Measurements from ENCODE around the gene FLVCR2. TPM values are rescaled to one million over a fixed set of nuclear protein-coding genes. Genes with fewer than 3 reads are reported as not detected.

FLVCR2 gene
- polyA plus RNA-seq, 3 donors: 13.2 to 36.6 (median 16.3) TPM

GRCh38 chr14:75650253-75651058 is 72.0 kb downstream of the FLVCR2 start:
- peaks cover 48 to 73% of the 10 kb centered on the region in 2 donors for H3K36me3 ChIP-seq (replicated peaks in 1 of 2; ENCODE audit: control insufficient read depth in 1 of 2, insufficient read depth in 2 of 2, low read length in 2 of 2)
- Mint-ChIP-seq H3K4me1 (peaks cover 3% of the 10 kb centered on the region), H3K27me3 (ENCODE audit: low read depth in 3 of 3) (no peaks in the 10 kb centered on the region), H3K36me3 (peaks cover 58 to 84% of the 10 kb centered on the region in 2 donors), H3K27ac (peak overlapping the region in 1 of 7 donors; percentile 46), H3K9me3 (no peaks in the 10 kb centered on the region), H3K4me3 (no peak overlapping the region)
- H4K20me1 ChIP-seq (ENCODE audit: insufficient read depth, low read length): no peaks in the 10 kb centered on the region
- intact Hi-C loops (cut with micrococcal nuclease): loop anchor here (5.0 kb wide), 1 partner anchor 33 kb away; no protein-coding TSS in a partner anchor
- WGBS (ENCODE audit: insufficient coverage): 96% methylated on average over 3 of the region's 5 CpGs
- no peaks in the 10 kb centered on the region for H3K79me2 ChIP-seq (ENCODE audit: insufficient read depth, low read length)
- no peaks in the 10 kb centered on the region for H3K9me3 ChIP-seq (replicated peaks in 1 of 2; ENCODE audit: control insufficient read depth in 1 of 2, insufficient read depth in 1 of 2, low read length in 2 of 2)
- no peak overlapping the region for H3K9ac ChIP-seq (ENCODE audit: insufficient read depth, low read length, poor library complexity, severe bottlenecking)
- no peak overlapping the region for H3K27ac ChIP-seq (ENCODE audit: low read depth in 1 of 2, low read length in 2 of 2)
- no peak overlapping the region for H3K4me2 ChIP-seq (replicated peaks; ENCODE audit: extremely low read depth, low read length, poor library complexity, severe bottlenecking)
- no peaks in the 10 kb centered on the region for H3K4me1 ChIP-seq (ENCODE audit: control insufficient read depth in 1 of 2, insufficient read depth in 2 of 2, low read length in 2 of 2)
- no peak overlapping the region for H2AFZ ChIP-seq (ENCODE audit: insufficient read depth, low read depth, low read length, poor library complexity, severe bottlenecking)
- no peaks in the 10 kb centered on the region for H3K27me3 ChIP-seq (ENCODE audit: control insufficient read depth in 2 of 2, insufficient read depth in 2 of 2, low read length in 2 of 2)
- TF ChIP-seq CTCF (IDR thresholded peaks at IDR 0.05): no peak
- DNase-seq: no peak
- H3K4me3 ChIP-seq (replicated peaks in 1 of 3; ENCODE audit: low read depth in 2 of 3, low read length in 3 of 3): no peak overlapping the region

- intact Hi-C loops (cut with micrococcal nuclease): loop anchor here (5.0 kb wide), 1 partner anchor 36 kb away; no protein-coding TSS in a partner anchor
- DNase-seq: no peak
- Histone ChIP-seq H3K36me3 (replicated peaks in 1 of 2; ENCODE audit: control insufficient read depth in 1 of 2, insufficient read depth in 2 of 2, low read length in 2 of 2) (peaks cover 27 to 64% of the 10 kb centered on the region in 2 donors), H3K9ac (ENCODE audit: insufficient read depth, low read length, poor library complexity, severe bottlenecking) (no peak overlapping the region), H2AFZ (ENCODE audit: insufficient read depth, low read depth, low read length, poor library complexity, severe bottlenecking) (no peak overlapping the region), H3K79me2 (ENCODE audit: insufficient read depth, low read length) (no peaks in the 10 kb centered on the region), H3K4me2 (replicated peaks; ENCODE audit: extremely low read depth, low read length, poor library complexity, severe bottlenecking) (no peak overlapping the region), H3K27ac (ENCODE audit: low read depth in 1 of 2, low read length in 2 of 2) (no peak overlapping the region), H4K20me1 (ENCODE audit: insufficient read depth, low read length) (no peaks in the 10 kb centered on the region), H3K4me3 (replicated peaks in 1 of 3; ENCODE audit: low read depth in 2 of 3, low read length in 3 of 3) (no peak overlapping the region), H3K4me1 (ENCODE audit: control insufficient read depth in 1 of 2, insufficient read depth in 2 of 2, low read length in 2 of 2) (no peaks in the 10 kb centered on the region), H3K9me3 (replicated peaks in 1 of 2; ENCODE audit: control insufficient read depth in 1 of 2, insufficient read depth in 1 of 2, low read length in 2 of 2) (no peaks in the 10 kb centered on the region), H3K27me3 (ENCODE audit: control insufficient read depth in 2 of 2, insufficient read depth in 2 of 2, low read length in 2 of 2) (no peaks in the 10 kb centered on the region)
- WGBS (ENCODE audit: insufficient coverage): no CpG with 5 or more reads among the region's 1 CpG
- H3K4me3 Mint-ChIP-seq: no peak overlapping the region
- no peaks in the 10 kb centered on the region for H3K27me3 Mint-ChIP-seq (ENCODE audit: low read depth in 3 of 3)
- H3K9me3 Mint-ChIP-seq: no peaks in the 10 kb centered on the region
- no peak for TF ChIP-seq CTCF (IDR thresholded peaks at IDR 0.05)
- no peak overlapping the region for H3K27ac Mint-ChIP-seq
- peaks cover 4% of the 10 kb centered on the region for H3K4me1 Mint-ChIP-seq
- peaks cover 39 to 71% of the 10 kb centered on the region in 2 donors for H3K36me3 Mint-ChIP-seq
These were observed 75.1 kb downstream of the FLVCR2 start for GRCh38 chr14:75653563-75653962.

Measured in CD14-positive monocyte (primary cell).